GM20000 (cell line): ENCODE results near the gene SLC35G1.
A peak's percentile ranks its signal among the peaks of the same experiment; 100 is the strongest.

Source experiments
- DNase-seq: peaks from one replicate; pipeline ENCODE4 v3.0.0; 2012; ENCODE audit warnings: low spot score
- CTCF ChIP-seq: IDR thresholded peaks from 2 replicates; pipeline ENCODE4 v1.5.1; 2012; ENCODE audit warnings: mild to moderate bottlenecking, control low read depth; ENCODE audit errors: extremely low read depth, missing control alignments

Gene SLC35G1

GRCh38 chr10:93894516-93895378 lies 969 bp downstream of the SLC35G1 start:
- no peak for TF ChIP-seq CTCF
- peak; percentile 23 for DNase-seq

- DNase-seq, result no peak
- TF ChIP-seq CTCF, result no peak
Measured at GRCh38 chr10:93897070-93897780, 3.4 kb downstream of the SLC35G1 start.

- TF ChIP-seq CTCF, result no peak
- no peak for DNase-seq
Measured at GRCh38 chr10:93899109-93899508, 5.3 kb downstream of the SLC35G1 start.

GRCh38 chr10:93903051-93903450 lies 9.3 kb downstream of the SLC35G1 start:
- TF ChIP-seq CTCF, result no peak
- DNase-seq, result no peak

- no peak for TF ChIP-seq CTCF
- DNase-seq, result no peak
Measured at GRCh38 chr10:93904901-93905300, 11.1 kb downstream of the SLC35G1 start.

- no peak for DNase-seq
- no peak for TF ChIP-seq CTCF
Measured at GRCh38 chr10:93907059-93907458, 13.3 kb downstream of the SLC35G1 start.

GRCh38 chr10:93911866-93912265 lies 18.1 kb downstream of the SLC35G1 start:
- no peak for TF ChIP-seq CTCF
- DNase-seq, result no peak
